GM21367 (cell line): ENCODE data around the gene KBTBD8.

Experiments
- ATAC-seq: cut with Tn5 transposase; IDR thresholded peaks from one replicate; pipeline ENCODE4 v1.9.1; 2021; ENCODE audit not compliant: unreplicated experiment

Gene KBTBD8

DNA sequence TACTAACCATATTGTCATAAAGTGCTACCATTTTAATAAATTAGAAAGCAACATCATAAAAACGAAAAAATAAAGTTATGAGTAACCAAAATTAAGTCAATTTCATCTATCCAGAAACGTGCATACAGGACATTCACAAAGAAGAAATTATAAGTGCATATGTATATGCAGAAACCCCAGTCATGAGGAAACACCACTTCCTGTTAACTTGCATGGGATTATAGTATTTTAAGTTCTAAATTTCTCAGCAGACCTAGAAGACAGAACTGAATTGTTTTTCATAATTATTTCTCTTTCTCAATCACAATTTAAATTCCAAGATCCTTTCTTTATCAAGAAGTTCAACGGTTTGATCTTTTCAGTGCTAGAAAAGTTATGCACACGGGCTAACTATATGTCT lies 1.4 kb upstream of the KBTBD8 start:
- no peak for ATAC-seq

DNA sequence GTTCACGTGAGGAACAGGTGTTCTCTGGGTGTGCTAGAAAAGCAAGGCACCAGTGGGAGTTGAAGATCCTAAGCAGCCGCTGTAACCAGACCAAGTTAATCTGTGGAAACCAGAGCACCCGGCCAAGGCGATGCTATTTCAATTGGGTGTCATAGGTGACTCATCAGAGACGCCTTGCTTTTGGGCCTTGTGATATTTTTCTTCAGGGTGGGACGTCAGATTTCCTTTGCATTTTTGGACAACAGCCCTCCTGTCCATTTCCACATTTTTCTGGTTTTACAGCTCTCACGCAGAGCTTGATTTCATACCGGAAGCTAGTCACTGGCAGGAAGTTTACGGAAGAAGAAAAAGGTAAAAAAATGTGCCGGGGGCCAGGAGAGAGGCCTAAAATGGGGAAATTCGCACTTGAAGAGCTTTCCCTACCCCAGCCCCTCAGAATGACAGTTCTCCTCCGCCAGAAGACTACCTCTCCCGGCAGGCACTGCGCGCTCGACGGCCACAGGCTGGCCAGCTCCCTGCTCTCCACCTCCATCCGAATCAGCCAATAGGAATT lies 471 bp upstream of the KBTBD8 start:
- no peak for ATAC-seq

DNA sequence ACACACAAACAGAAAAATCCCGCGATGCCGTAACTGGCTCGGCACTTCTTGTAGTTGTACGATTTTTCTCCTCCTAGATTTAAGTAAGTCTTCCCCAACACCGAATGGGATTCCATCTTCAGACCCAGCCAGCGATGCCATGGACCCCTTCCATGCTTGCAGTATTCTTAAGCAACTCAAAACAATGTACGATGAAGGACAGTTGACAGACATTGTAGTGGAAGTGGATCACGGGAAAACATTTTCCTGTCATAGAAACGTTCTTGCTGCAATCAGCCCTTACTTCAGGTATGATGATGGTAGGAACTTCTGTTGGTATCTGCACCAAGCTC lies 763 bp downstream of the KBTBD8 start:
- ATAC-seq = no peak

DNA sequence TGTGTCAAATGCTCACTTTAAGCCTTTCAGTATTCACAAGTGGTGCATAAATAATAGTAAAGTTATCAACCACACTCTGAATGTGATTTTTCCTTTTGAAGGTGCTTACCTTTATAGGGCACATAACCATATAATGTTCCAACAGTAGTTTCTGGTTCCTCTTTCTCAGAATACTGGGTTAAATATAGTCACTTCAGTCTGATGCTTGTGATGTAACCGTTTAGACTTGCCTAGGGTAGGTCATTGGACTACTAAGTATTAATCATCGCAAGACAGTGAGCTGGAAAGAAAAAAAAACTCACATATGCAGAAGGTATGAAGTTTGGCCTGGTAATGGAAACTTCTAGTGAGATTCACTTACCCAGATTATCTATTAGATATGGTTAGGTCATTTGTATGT lies 1.9 kb downstream of the KBTBD8 start:
- peak; percentile 57 for ATAC-seq

DNA sequence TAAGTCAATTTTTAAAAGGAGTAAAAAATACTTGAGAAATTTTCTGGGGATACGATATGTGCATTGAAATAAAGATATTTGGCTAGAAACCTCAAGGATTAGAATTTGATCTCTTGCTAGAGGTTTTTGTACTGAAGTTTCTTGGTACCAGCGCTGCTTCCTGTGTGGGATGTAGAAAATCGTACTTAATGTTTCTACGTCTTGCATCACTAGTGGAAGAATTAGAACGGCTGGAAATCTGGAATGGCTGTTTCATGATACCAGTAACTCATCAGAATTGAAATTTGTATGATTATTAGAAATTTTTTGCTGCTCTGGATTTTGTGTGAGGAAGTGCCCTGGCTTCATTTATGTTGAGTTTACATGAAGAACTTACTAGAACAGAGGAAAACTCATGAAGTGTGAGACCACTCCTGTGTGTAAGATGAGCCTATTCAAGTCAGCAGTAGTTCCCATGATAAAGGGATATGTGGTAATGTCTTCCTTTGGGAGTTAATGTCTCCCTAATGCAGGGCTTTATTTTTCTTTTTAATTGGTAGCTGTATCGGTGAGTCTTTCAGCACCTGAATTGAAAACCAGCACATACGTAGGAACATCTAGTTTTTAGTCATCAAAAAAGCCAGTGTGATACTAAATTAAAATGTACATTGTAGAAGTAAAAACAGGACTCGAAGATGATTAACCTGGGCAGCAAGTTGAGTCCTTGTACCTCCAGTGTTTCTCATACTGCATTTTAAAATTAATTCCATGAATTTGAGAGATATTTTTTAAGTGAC lies 3.2 kb downstream of the KBTBD8 start:
- no peak for ATAC-seq

DNA sequence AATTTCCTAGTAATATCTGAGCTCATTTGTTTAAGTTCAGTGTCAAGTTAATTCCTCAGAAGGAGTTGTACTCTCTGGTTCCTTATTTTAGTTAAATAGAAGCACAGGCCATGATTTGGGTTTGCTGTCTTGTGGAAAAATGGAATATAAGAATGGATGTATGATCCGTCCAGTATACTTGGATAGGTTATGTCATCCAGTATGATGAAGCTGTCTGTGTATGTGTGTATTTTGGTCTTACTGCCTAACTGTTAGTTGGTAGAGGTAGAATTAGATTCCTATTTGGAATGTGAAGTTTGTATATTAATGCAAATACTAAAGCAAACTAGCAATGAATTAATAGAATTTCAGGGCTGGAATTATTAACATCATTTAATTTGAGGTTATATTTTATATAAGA lies 7.9 kb downstream of the KBTBD8 start:
- ATAC-seq = no peak

DNA sequence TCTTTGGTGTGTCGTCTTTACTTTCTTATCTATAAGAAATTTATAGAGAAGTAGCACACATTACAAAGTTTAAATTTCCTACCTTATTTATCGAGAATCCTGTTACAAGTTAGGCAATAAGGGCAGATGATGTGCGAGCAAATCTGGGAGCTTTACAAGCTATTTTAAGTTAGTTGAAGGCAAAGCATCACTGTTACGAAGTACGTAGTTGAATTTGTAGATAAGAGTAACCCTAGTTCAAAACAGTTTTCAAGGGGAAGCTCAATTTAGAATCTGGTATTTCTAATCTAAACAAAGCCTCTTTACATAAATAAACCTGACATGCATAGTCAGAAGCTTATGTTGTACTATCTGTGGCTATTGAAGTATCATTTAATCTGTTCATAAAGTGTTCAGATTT lies 8.4 kb downstream of the KBTBD8 start:
- ATAC-seq = no peak

DNA sequence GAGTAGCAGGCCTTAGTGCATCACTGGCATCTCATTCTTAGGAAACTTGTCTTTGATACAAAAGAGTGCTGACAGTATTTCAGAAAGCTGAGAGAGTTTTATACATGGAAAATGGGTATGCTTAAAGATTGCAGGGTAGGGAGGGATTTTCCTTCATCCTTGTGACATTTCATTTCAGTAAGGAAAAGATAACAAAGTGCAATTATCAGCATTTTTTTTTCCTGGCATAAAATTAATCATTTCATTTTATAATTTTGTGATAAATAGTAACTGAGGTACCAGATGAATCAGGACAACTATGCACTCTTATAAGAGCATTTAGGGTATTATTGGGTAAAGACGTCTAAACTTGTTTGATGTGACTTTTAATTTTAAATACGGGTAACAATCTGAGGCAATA lies 10.3 kb downstream of the KBTBD8 start:
- ATAC-seq = no peak

DNA sequence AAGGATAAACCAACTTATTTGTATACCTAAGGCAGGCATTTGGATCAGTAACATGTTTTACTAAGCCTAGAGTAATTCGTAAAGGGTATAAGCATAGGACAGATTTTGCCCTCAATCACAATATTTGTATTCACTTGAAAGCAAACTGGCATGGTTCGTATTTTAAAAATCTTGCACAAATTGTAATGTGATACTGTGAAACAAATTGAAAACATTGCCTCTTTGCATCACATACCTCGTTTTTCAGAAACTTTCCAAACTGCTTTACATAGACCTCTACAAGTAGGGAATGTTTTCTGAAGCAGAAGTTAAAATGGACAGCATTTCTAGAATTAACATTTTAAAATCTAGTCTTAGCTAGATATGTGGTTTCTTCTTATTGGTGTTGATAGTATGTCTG lies 11.6 kb downstream of the KBTBD8 start:
- no peak for ATAC-seq

DNA sequence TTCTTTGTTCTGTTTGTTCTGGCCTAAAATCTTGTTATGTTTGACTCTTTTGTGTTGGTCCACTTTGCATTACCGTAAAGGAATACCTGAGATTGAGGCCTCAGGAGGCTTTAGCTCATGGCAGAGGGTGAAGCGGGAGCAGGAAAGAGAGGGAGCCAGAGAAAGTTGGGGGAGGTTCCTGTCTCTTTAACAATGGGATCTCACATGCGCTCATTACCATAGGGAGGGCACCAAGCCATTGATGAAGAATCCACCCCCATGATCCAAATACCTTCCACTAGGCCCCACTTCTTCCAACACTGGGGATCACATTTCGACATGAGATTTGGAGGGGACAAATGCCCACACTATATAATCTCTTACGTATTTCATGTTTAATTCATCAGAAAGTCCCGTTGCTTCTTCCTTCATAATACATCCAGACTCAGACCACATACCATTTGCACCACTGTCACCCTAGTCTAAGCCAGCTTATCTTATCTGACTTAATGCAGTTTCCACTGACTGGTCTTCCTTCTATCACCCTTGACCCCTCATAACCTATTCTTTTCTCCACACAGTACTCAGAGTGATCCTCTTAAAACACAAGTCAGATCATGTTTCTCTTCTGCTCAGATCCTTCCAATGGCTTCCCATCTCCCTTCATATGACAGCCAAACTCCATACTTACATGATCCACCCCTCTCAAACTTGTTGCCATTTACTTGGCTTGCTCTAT lies 13.5 kb downstream of the KBTBD8 start:
- ATAC-seq = no peak

DNA sequence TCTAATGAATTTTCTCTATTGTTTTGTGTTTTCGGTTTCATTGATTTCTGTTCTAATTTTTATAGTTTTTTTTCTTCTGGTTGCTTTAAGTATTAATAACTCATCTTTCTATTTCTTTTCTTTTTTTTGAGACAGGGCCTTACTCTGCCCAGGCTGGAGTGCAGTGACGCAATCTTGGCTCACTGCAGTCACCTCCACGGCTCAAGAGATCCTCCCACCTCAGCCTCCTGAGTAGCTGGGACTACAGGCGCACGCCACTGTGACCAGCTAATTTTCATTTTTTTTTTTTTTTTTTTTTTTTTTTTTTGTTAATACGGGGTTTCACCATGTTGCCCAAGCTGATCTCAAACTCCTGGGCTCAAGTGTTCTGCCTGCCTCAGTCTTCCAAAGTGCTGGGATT lies 14.5 kb downstream of the KBTBD8 start:
- ATAC-seq = no peak

DNA sequence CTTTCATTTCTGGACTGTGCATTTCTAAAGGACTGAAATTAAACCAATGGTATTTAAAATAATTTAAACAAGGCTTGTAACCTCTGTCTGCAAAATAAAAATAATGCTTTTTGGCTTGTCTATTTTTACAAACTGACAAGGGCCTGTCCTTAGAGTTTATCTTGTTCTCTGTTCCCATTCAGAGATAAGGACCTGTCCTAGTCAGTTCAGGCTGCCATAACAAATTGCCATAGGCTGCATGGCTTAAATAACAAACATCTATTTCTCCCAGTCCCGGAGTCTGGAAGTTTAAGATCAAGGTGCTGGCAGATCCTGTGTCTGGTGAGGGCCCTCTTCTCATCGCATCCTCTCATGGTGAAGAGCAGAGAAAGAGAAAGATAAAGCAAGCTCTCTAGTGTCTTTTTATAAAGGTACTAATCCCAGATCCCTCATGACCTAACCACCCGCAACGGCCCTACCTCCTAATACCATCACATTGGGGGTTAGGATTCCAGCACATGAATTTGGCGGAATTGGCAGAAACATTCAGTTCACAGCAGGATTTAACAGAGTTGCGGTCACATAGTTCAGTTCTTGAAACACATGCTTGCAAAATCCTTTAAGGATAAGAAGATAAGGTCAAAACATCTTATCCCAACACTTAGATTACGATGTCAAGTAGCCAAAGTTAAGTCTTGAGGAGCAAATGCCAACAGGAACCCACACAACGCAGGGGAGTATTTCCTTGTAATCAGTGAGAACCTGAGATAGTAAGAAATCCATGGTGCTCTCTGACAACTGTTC lies 17.8 kb downstream of the KBTBD8 start:
- ATAC-seq = no peak

DNA sequence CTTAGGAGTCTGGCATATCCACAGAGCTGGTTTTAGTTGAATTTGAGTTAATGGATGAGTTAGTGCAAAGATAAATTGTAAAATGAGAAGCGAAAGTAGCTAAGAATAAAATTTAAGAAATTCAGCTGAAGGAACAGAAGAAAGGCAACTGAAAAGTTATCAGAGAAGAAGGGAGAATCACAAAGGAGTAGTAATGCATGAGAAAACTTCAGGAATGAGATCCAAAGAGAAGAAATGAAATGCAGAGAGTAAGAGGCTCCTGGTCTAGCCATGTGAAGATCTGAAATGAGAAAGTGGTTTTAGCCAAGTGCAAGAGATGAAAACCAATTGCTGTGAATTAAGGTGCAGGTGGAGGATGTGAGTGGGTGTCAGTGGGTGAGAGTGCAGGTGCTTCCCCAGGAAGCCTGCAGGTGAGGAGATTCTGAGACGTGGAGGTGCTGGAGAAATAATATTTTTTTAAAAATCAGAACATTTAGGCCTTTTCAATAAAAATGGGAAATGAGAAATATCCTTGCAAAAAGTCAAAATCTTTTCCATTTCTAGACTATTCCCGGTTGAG lies 18.5 kb downstream of the KBTBD8 start:
- ATAC-seq = peak; percentile 51

DNA sequence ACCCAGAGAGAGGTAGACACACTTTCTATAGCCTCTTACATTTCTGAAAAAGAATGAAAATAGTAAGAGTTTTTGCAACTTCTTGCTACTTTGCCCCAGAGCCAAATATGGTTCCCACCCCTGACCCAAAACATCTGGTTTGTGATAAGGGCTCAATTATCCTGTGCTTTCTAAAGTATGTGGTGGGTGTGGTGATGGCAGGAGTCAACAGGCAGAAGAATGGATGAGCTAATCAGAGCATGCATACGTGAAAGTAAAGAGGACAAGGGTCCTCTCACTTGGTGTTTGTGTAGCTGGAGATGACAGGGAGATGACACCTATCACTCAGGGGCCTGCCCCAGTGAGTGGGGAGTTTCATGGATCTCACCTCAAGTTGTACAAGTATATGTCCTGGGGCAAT lies 19.1 kb downstream of the KBTBD8 start:
- ATAC-seq = peak; percentile 13

DNA sequence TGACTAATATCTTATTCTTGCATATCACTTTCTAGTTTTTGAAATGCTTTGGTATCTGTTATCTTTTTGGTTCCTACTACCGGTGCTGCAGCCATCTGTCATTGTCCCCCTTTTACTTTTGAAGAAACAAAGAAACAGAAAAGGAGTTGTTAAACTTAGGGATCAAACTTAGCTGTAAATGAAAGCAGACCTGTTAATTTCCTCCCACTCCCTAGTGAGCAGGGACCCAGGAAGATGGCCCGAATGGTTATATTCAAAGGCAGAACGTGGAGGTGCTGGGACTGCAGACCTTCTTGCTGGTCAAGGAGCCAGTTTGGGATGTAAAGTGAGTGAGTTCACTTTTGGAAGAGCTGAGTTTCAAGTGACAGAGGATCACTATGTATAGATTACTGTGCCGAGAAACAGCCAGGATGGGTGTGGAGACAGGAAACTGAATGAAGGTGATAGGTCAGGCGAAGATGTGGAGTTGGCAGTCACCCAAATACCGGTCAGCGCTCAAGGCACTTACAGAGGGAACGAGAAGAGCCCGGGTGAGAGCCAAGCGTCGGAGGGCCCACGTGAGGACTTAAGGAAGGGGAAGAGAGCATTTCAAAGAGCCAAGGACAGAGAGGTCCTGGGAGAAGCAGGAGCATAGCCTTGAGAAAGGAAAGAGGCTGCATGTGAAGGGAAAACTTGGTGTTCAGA lies 20.1 kb downstream of the KBTBD8 start:
- ATAC-seq = no peak

DNA sequence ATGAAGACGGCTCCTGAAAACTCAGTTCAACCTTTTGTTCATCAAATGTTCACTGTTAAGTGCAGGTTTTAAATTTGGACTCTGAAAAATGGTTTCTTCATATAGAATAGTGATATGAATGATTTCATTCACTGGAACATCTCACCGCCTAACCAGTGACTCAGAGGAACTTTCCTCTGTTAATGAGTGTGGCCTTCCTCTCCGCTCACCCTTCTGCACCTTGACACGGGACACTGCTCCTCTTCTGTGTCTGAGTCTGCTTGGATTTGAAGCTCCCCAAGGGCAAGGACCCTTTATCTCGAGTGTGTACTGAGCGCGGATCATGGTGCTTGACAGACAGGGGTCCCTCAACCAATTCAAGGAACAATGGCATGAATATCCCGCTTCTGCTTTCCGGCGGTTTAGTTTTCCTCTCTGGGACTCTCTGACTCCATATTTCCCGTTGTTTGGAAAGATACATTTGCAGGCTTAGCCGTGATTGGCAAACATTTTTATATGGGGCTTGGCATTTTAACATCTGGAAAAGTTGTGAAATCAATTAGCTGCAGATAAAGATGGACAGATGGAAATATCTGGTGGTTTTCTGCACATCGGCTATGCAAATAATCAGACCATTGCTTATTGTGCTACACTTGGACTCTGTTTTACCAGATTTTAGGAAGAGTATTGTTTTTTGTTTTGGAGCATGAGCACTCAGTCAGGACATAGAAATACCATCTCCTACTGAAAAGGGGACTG lies 20.9 kb downstream of the KBTBD8 start:
- ATAC-seq = no peak

DNA sequence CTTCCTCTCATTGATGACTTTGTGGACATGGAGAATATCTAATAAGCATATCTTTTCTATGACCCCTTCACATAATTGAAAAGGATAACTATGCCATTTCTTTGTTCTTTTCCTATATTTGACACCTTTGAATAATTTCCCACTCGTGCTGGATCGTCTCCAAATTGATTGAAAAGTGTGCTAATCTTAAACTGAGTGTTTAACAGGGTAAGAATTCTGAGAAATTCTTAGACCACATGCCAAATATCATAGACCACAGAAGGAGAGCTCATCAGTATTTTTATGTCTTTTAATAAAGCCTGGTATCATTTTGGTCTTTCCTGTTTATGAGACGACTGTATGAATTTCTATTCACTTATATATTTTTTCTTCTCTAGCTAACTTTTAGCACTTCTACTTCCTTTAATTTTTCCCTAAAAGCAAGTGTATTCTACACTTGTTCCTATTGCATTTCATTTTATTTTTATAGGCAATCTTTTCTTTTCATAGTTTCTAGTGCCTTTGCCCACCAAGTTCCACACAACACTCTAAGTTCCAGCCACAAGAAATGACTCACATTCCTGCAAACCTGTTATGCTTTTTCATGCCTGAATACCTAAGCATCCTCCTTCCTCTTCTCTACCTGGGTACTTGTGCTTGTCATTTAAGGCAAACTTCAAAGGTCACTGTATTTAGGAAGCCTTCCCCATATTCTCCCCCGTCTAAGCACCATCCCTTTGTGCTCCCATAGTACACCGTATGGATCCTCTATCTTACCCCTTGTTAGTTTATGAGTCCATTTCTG lies 30.1 kb downstream of the KBTBD8 start:
- ATAC-seq = no peak

DNA sequence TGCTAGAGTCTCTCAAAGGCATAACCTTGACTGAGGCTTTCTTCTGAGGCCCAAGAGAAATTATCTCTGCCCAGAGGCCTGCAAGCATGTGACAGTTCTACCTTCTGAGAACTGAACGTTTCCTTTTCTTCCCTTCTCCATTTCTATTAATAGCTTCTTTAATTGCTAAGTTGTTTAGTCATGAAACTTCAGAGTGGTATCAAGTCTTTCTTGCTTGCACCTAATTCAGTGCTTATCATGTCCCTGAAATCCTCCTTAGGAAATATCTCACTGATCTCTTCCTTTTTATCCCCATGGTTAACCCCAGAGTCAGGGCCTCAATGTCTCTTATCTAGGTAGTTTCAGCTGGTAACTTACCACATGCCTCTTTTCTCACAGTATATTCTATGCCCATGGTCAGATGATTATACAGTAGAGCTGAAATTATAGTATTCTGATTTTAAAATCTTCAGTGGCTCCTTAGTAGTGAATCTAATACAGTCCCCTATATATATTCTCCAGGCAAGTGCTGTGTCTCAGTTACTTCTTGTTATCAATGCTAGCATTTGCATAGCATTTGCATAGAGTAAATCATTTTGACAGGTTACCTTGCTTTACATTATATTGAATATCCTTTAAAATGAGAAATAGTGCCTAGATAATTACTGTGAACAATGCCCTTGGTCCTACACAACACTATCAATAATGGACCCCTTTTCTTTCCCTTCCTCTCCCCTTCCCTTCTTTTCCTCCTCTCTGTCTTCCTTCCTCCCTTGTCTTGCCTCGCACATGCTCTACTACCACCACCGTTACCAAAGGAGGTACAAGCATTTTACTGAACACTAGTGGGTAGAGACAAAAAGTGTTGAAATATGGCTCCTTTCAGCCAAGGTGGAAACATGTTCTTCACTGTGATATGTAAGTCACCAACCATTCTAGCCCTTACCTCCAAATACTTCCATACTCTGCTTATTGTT lies 33.0 kb downstream of the KBTBD8 start:
- ATAC-seq = peak; percentile 92
